Activated T-cell treated with anti-CD3 and anti-CD28 coated beads for 4 hours (primary cell): ENCODE data around the gene PLCB2.
A peak's percentile ranks its signal among the peaks of the same experiment; 100 is the strongest.

Source experiments
- DNase-seq: peaks from one replicate; pipeline ENCODE4 v3.0.0-alpha.2; 2020

Gene PLCB2

GRCh38 chr15:40340038-40340739 lies 32.5 kb upstream of the PLCB2 start:
- DNase-seq = no peak

GRCh38 chr15:40339621-40339945 lies 31.8 kb upstream of the PLCB2 start:
- no peak for DNase-seq

GRCh38 chr15:40338921-40339620 lies 31.3 kb upstream of the PLCB2 start:
- DNase-seq = no peak

GRCh38 chr15:40338041-40338657 lies 30.4 kb upstream of the PLCB2 start:
- peak; percentile 70 for DNase-seq

- DNase-seq = no peak
Measured at GRCh38 chr15:40337597-40337996, 29.9 kb upstream of the PLCB2 start.

- DNase-seq = no peak
Measured at GRCh38 chr15:40336744-40337122, 29.0 kb upstream of the PLCB2 start.

GRCh38 chr15:40335938-40336743 lies 28.4 kb upstream of the PLCB2 start:
- no peak for DNase-seq

- no peak for DNase-seq
Measured at GRCh38 chr15:40334941-40335795, 27.4 kb upstream of the PLCB2 start.

GRCh38 chr15:40334541-40334940 lies 26.8 kb upstream of the PLCB2 start:
- no peak for DNase-seq

- DNase-seq = no peak
Measured at GRCh38 chr15:40333922-40334492, 26.3 kb upstream of the PLCB2 start.

GRCh38 chr15:40332113-40332781 lies 24.5 kb upstream of the PLCB2 start:
- no peak for DNase-seq

GRCh38 chr15:40331637-40332036 lies 23.9 kb upstream of the PLCB2 start:
- DNase-seq = no peak

- no peak for DNase-seq
Measured at GRCh38 chr15:40331026-40331425, 23.3 kb upstream of the PLCB2 start.

GRCh38 chr15:40330368-40330836 lies 22.7 kb upstream of the PLCB2 start:
- no peak for DNase-seq

- no peak for DNase-seq
Measured at GRCh38 chr15:40329804-40330203, 22.1 kb upstream of the PLCB2 start.

- DNase-seq = no peak
Measured at GRCh38 chr15:40328751-40329150, 21.0 kb upstream of the PLCB2 start.

- no peak for DNase-seq
Measured at GRCh38 chr15:40328176-40328575, 20.4 kb upstream of the PLCB2 start.

GRCh38 chr15:40327457-40327856 lies 19.7 kb upstream of the PLCB2 start:
- DNase-seq = no peak

GRCh38 chr15:40325700-40326099 lies 18.0 kb upstream of the PLCB2 start:
- no peak for DNase-seq

GRCh38 chr15:40325188-40325587 lies 17.5 kb upstream of the PLCB2 start:
- no peak for DNase-seq
